ENCODE data around the gene OBP2B. TPM values are rescaled to one million over a fixed set of nuclear protein-coding genes. Genes with fewer than 3 reads are reported as not detected.
A peak's percentile ranks its signal among the peaks of the same experiment; 100 is the strongest.
"Not testable (repeated sequence)": the region's sequence is repeated elsewhere in the genome, so short reads cannot be mapped to it uniquely, and the experiment has no call there.

The OBP2B gene
- total RNA-seq: not detected

- H3K27ac Mint-ChIP-seq, H3K9me3 Mint-ChIP-seq, ATAC-seq, H3K36me3 Mint-ChIP-seq: not testable (repeated sequence)
- DNase-seq (ENCODE audit: low spot score in 2 of 2): peak in 1 of 2 donors; percentile 47
Observed at GRCh38 chr9:133208880-133209300, at the start of gene OBP2B. TSS of gene OBP2B (minus strand) at chr9:133209250. CDS start at chr9:133209199, 51 bp downstream.

- no peak overlapping the region for H3K27ac Mint-ChIP-seq
Observed at GRCh38 chr9:133258061-133259015, 49.3 kb upstream of the OBP2B start.

GRCh38 chr9:133257465-133257956 lies 48.5 kb upstream of the OBP2B start:
- ATAC-seq: no peak
- no peak for DNase-seq (ENCODE audit: low spot score in 2 of 2)
- Mint-ChIP-seq H3K9me3 (no peaks in the 10 kb centered on the region), H3K36me3 (no peaks in the 10 kb centered on the region), H3K27ac (no peak overlapping the region)

More at GRCh38 chr9:133258061-133259015, 49.3 kb upstream of the OBP2B start:
- H3K36me3 Mint-ChIP-seq: no peaks in the 10 kb centered on the region
- no peaks in the 10 kb centered on the region for H3K9me3 Mint-ChIP-seq
- ATAC-seq (no peak), DNase-seq (ENCODE audit: low spot score in 2 of 2) (no peak)

- ATAC-seq: no peak
- H3K27ac Mint-ChIP-seq: no peak overlapping the region
Observed at GRCh38 chr9:133256686-133257091, 47.6 kb upstream of the OBP2B start.

GRCh38 chr9:133256136-133256461 lies 47.0 kb upstream of the OBP2B start:
- no peaks in the 10 kb centered on the region for H3K36me3 Mint-ChIP-seq
- no peak overlapping the region for H3K27ac Mint-ChIP-seq
- DNase-seq (ENCODE audit: low spot score in 2 of 2) (no peak), ATAC-seq (no peak)
- no peaks in the 10 kb centered on the region for H3K9me3 Mint-ChIP-seq

More at GRCh38 chr9:133256686-133257091, 47.6 kb upstream of the OBP2B start:
- Mint-ChIP-seq H3K36me3 (no peaks in the 10 kb centered on the region), H3K9me3 (no peaks in the 10 kb centered on the region)
- no peak for DNase-seq (ENCODE audit: low spot score in 2 of 2)

- Mint-ChIP-seq H3K9me3 (no peaks in the 10 kb centered on the region), H3K27ac (no peak overlapping the region), H3K36me3 (no peaks in the 10 kb centered on the region)
- ATAC-seq (no peak), DNase-seq (ENCODE audit: low spot score in 2 of 2) (no peak)
Observed at GRCh38 chr9:133255371-133256135, 46.5 kb upstream of the OBP2B start.

GRCh38 chr9:133254471-133254870 lies 45.4 kb upstream of the OBP2B start:
- DNase-seq (ENCODE audit: low spot score in 2 of 2): no peak
- H3K36me3 Mint-ChIP-seq: no peaks in the 10 kb centered on the region
- no peak overlapping the region for H3K27ac Mint-ChIP-seq
- ATAC-seq: no peak
- no peaks in the 10 kb centered on the region for H3K9me3 Mint-ChIP-seq

- no peak for ATAC-seq
- no peak for DNase-seq (ENCODE audit: low spot score in 2 of 2)
Observed at GRCh38 chr9:133253268-133253667, 44.2 kb upstream of the OBP2B start.

GRCh38 chr9:133252301-133253020 lies 43.4 kb upstream of the OBP2B start:
- no peak overlapping the region for H3K27ac Mint-ChIP-seq
- no peaks in the 10 kb centered on the region for H3K36me3 Mint-ChIP-seq
- no peaks in the 10 kb centered on the region for H3K9me3 Mint-ChIP-seq
- ATAC-seq (no peak), DNase-seq (ENCODE audit: low spot score in 2 of 2) (no peak)

More at GRCh38 chr9:133253268-133253667, 44.2 kb upstream of the OBP2B start:
- peak overlapping the region in 1 of 2 donors; percentile 3 for H3K27ac Mint-ChIP-seq
- no peaks in the 10 kb centered on the region for H3K9me3 Mint-ChIP-seq
- no peaks in the 10 kb centered on the region for H3K36me3 Mint-ChIP-seq

- Mint-ChIP-seq H3K27ac (no peak overlapping the region), H3K9me3 (no peaks in the 10 kb centered on the region), H3K36me3 (no peaks in the 10 kb centered on the region)
- ATAC-seq (no peak), DNase-seq (ENCODE audit: low spot score in 2 of 2) (no peak)
Observed at GRCh38 chr9:133251773-133252172, 42.7 kb upstream of the OBP2B start.

GRCh38 chr9:133251221-133251620 lies 42.2 kb upstream of the OBP2B start:
- H3K9me3 Mint-ChIP-seq; DNase-seq (ENCODE audit: low spot score in 2 of 2); H3K36me3 Mint-ChIP-seq; ATAC-seq; H3K27ac Mint-ChIP-seq: not testable (repeated sequence)

GRCh38 chr9:133250741-133251170 lies 41.7 kb upstream of the OBP2B start:
- no peaks in the 10 kb centered on the region for H3K9me3 Mint-ChIP-seq
- ATAC-seq: no peak
- no peak overlapping the region for H3K27ac Mint-ChIP-seq
- H3K36me3 Mint-ChIP-seq: no peaks in the 10 kb centered on the region
- no peak for DNase-seq (ENCODE audit: low spot score in 2 of 2)

GRCh38 chr9:133249337-133249736 lies 40.3 kb upstream of the OBP2B start:
- no peaks in the 10 kb centered on the region for H3K9me3 Mint-ChIP-seq
- no peak for DNase-seq (ENCODE audit: low spot score in 2 of 2)
- H3K36me3 Mint-ChIP-seq: no peaks in the 10 kb centered on the region
- no peak overlapping the region for H3K27ac Mint-ChIP-seq
- no peak for ATAC-seq

GRCh38 chr9:133248726-133249295 lies 39.8 kb upstream of the OBP2B start:
- Mint-ChIP-seq H3K27ac (peak overlapping the region in 1 of 2 donors; percentile 65), H3K36me3 (no peaks in the 10 kb centered on the region), H3K9me3 (no peaks in the 10 kb centered on the region)
- DNase-seq (ENCODE audit: low spot score in 2 of 2) (no peak), ATAC-seq (no peak)

- H3K27ac Mint-ChIP-seq: no peak overlapping the region
- H3K9me3 Mint-ChIP-seq: no peaks in the 10 kb centered on the region
- H3K36me3 Mint-ChIP-seq: no peaks in the 10 kb centered on the region
- ATAC-seq: no peak
- DNase-seq (ENCODE audit: low spot score in 2 of 2): no peak
Observed at GRCh38 chr9:133247632-133248031, 38.6 kb upstream of the OBP2B start.

- Mint-ChIP-seq H3K9me3 (no peaks in the 10 kb centered on the region), H3K27ac (no peak overlapping the region), H3K36me3 (no peaks in the 10 kb centered on the region)
- ATAC-seq (no peak), DNase-seq (ENCODE audit: low spot score in 2 of 2) (no peak)
Observed at GRCh38 chr9:133246991-133247390, 37.9 kb upstream of the OBP2B start.
